Measurements from ENCODE around the gene STAM.

- TF ChIP-seq EZH2 (IDR thresholded peaks at IDR 0.05; ENCODE audit: borderline replicate concordance, low read depth, low read length) (no peak), POLR2A (conservative IDR thresholded peaks at IDR 0.05) (no peak)
Observed at GRCh38 chr10:17687117-17687831, 43.3 kb downstream of the STAM start.
